GM12872 (cell line): ENCODE results near the gene DST.

Source experiments
- CTCF ChIP-seq: IDR thresholded peaks from 3 replicates; pipeline ENCODE4 v1.5.1; 2011; ENCODE audit warnings: low read depth, mild to moderate bottlenecking, low read length, moderate library complexity; ENCODE audit not compliant: insufficient read depth

DST gene

GRCh38 chr6:56605435-56605834 lies 37.3 kb downstream of the DST start:
- no peak for TF ChIP-seq CTCF

GRCh38 chr6:56604186-56604585 lies 38.5 kb downstream of the DST start:
- TF ChIP-seq CTCF: no peak

GRCh38 chr6:56601390-56601789 lies 41.3 kb downstream of the DST start:
- no peak for TF ChIP-seq CTCF

- TF ChIP-seq CTCF: peak; percentile 69
Observed at GRCh38 chr6:56595490-56596122, 47.1 kb downstream of the DST start.

GRCh38 chr6:56594699-56595098 lies 48.0 kb downstream of the DST start:
- no peak for TF ChIP-seq CTCF

GRCh38 chr6:56593801-56594318 lies 48.8 kb downstream of the DST start:
- TF ChIP-seq CTCF: 0 out of 3 replicates have a peak, but pooled peaks have one; percentile 3

GRCh38 chr6:56582236-56582635 lies 60.5 kb downstream of the DST start:
- no peak for TF ChIP-seq CTCF
